ENCODE measurements around the gene TCFL5.

The TCFL5 gene

DNA sequence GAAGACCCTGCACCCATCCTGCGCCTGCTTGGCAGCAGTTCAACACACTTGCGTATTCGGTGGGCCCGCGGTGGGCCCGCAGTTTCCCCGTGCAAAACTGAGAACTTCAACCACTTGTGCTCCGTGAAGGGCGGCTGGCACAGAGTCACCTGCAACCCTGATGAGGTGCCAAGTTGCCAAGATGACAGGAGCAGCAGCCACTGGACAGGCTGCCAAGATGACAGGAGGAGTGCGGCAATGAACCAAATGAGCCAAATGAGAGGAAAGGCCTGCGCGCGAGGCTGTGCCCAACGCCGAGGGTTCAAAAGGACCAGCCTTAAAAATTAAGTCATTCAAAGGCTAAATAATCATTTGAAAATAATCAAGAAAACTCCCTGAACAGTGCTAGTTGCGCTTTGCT lies 44.6 kb upstream of the TCFL5 start:
- H3K79me2 ChIP-seq (ENCODE audit: low read length): peaks cover 44% of the 10 kb centered on the region
- H3K27ac ChIP-seq (ENCODE audit: low read length): no peak overlapping the region
- no peak overlapping the region for H3K4me3 ChIP-seq (ENCODE audit: low read length)
- peaks cover 31% of the 10 kb centered on the region for H3K4me1 ChIP-seq (ENCODE audit: low read length)
- no peaks in the 10 kb centered on the region for H3K27me3 ChIP-seq (ENCODE audit: low read depth, low read length)
- H2AFZ ChIP-seq (ENCODE audit: low read depth, low read length): no peak overlapping the region
- H3K9me3 ChIP-seq (ENCODE audit: insufficient read depth, low read length): no peaks in the 10 kb centered on the region
- no peak overlapping the region for H3K9ac ChIP-seq (ENCODE audit: low read length)
- peaks cover 75% of the 10 kb centered on the region for H3K36me3 ChIP-seq (replicated peaks; ENCODE audit: low read depth, low read length)
- peaks cover 34% of the 10 kb centered on the region for H4K20me1 ChIP-seq (ENCODE audit: insufficient read depth, low read length)
- no peak for TF ChIP-seq EZH2phosphoT487 (IDR thresholded peaks at IDR 0.05; ENCODE audit: low read depth)
- TF ChIP-seq, protein P1, sequence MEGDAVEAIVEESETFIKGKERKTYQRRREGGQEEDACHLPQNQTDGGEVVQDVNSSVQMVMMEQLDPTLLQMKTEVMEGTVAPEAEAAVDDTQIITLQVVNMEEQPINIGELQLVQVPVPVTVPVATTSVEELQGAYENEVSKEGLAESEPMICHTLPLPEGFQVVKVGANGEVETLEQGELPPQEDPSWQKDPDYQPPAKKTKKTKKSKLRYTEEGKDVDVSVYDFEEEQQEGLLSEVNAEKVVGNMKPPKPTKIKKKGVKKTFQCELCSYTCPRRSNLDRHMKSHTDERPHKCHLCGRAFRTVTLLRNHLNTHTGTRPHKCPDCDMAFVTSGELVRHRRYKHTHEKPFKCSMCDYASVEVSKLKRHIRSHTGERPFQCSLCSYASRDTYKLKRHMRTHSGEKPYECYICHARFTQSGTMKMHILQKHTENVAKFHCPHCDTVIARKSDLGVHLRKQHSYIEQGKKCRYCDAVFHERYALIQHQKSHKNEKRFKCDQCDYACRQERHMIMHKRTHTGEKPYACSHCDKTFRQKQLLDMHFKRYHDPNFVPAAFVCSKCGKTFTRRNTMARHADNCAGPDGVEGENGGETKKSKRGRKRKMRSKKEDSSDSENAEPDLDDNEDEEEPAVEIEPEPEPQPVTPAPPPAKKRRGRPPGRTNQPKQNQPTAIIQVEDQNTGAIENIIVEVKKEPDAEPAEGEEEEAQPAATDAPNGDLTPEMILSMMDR (IDR thresholded peaks at IDR 0.05; ENCODE audit: low read depth, low read length): no peak
- H3K4me2 ChIP-seq (ENCODE audit: low read length): no peak overlapping the region

DNA sequence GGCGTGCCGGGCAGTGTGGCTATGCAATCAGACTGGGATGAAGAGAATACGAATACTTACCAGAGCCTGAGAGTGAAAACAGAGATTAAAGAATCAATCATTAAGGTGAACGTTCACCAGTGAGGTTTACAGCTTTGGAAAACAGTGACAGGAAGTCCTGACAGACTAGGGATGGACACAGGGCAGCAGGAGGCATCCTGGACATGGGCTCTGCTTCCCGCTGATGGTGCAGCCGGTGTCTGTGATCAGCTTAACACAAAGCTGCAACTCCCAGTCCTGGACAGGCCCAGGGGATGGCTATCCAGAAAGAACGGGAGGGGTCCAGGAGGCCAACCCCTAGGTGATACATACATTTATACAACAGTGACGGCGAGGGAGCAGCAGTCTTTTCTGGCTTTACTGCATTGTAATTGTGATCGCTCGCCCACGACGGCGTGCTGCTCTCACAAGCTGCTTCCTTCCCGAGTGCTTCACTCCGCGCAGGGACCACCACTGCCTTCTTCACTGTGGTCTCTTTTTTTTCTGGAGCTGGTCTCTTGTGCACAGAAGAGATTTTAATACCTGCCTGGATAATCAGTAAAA lies 44.0 kb upstream of the TCFL5 start:
- H3K4me2 ChIP-seq (ENCODE audit: low read length): no peak overlapping the region
- TF ChIP-seq, protein P1 (IDR thresholded peaks at IDR 0.05; ENCODE audit: low read depth, low read length): no peak
- TF ChIP-seq EZH2phosphoT487 (IDR thresholded peaks at IDR 0.05; ENCODE audit: low read depth): no peak
- H3K36me3 ChIP-seq (replicated peaks; ENCODE audit: low read depth, low read length): peaks cover 72% of the 10 kb centered on the region
- H3K79me2 ChIP-seq (ENCODE audit: low read length): peaks cover 38% of the 10 kb centered on the region
- no peak overlapping the region for H3K4me3 ChIP-seq (ENCODE audit: low read length)
- H3K9me3 ChIP-seq (ENCODE audit: insufficient read depth, low read length): no peaks in the 10 kb centered on the region
- H4K20me1 ChIP-seq (ENCODE audit: insufficient read depth, low read length): peaks cover 34% of the 10 kb centered on the region
- H3K27ac ChIP-seq (ENCODE audit: low read length): no peak overlapping the region
- no peaks in the 10 kb centered on the region for H3K27me3 ChIP-seq (ENCODE audit: low read depth, low read length)
- H2AFZ ChIP-seq (ENCODE audit: low read depth, low read length): no peak overlapping the region
- H3K4me1 ChIP-seq (ENCODE audit: low read length): peaks cover 37% of the 10 kb centered on the region
- H3K9ac ChIP-seq (ENCODE audit: low read length): no peak overlapping the region

DNA sequence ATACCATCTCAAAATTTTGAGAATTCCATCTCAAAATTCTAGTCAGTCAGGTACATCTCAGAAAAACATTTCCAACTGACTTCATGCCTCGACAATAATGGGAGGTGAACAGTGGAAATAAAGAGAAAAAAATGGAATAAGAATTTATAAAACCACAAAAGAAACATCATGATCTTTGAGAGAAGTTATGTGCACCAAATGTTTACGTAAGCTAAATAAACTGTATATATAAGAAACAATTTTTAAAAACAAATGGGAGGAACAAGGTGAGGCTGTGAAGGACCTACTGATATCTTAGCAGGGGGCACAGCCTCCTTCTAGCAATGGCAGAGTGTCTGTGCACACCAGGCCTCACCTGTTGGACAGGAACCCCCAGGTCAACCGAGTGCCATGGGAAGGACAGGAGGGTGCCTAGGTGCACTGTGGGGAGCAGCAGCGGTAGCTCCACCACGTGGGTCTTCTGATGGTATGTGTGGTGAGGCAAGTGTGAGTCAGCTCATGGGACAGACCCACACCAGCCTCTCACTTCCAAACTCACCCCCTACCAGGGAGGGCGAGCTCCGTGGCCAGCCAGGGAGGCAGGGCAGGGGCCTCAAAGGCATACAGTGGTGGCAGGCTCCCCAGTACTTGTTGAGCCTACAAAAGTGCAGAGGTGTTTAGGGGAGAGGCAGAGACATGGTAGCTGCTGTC lies 41.4 kb upstream of the TCFL5 start:
- Histone ChIP-seq H3K9me3 (ENCODE audit: insufficient read depth, low read length) (no peaks in the 10 kb centered on the region), H3K36me3 (replicated peaks; ENCODE audit: low read depth, low read length) (peaks cover 57% of the 10 kb centered on the region), H3K79me2 (ENCODE audit: low read length) (peaks cover 26% of the 10 kb centered on the region), H3K9ac (ENCODE audit: low read length) (no peak overlapping the region), H3K4me3 (ENCODE audit: low read length) (no peak overlapping the region), H3K4me2 (ENCODE audit: low read length) (no peak overlapping the region), H3K4me1 (ENCODE audit: low read length) (peaks cover 39% of the 10 kb centered on the region), H3K27me3 (ENCODE audit: low read depth, low read length) (no peaks in the 10 kb centered on the region), H2AFZ (ENCODE audit: low read depth, low read length) (no peak overlapping the region), H3K27ac (ENCODE audit: low read length) (no peak overlapping the region), H4K20me1 (ENCODE audit: insufficient read depth, low read length) (peaks cover 13% of the 10 kb centered on the region)
- TF ChIP-seq, protein P1 (IDR thresholded peaks at IDR 0.05; ENCODE audit: low read depth, low read length): no peak
- no peak for TF ChIP-seq EZH2phosphoT487 (IDR thresholded peaks at IDR 0.05; ENCODE audit: low read depth)

DNA sequence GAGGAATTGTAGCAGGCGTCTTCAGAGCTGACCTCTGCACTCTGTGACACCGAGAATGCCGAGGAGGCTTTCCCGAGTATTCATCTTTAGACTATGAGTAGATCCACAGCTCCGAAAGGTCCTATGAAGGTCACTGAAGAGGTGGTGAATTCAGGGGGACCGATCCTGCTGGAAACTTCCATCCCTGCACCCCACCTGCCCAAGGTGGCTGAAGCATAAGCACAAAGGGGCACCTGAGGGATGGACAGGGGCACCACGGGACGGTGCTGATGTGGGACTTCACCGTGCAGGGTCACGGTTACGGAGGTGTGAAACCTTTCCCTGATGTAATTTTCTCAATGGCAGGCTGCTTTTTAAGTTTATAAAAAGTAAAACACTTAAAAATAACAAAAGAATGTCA lies 40.3 kb upstream of the TCFL5 start:
- H3K79me2 ChIP-seq (ENCODE audit: low read length): peaks cover 17% of the 10 kb centered on the region
- peaks cover 33% of the 10 kb centered on the region for H3K4me1 ChIP-seq (ENCODE audit: low read length)
- peaks cover 2% of the 10 kb centered on the region; the same call in 1 of the 2 replicates for H4K20me1 ChIP-seq (ENCODE audit: insufficient read depth, low read length)
- H3K27ac ChIP-seq (ENCODE audit: low read length): no peak overlapping the region
- H3K4me2 ChIP-seq (ENCODE audit: low read length): no peak overlapping the region
- no peak overlapping the region for H3K9ac ChIP-seq (ENCODE audit: low read length)
- no peaks in the 10 kb centered on the region for H3K9me3 ChIP-seq (ENCODE audit: insufficient read depth, low read length)
- H2AFZ ChIP-seq (ENCODE audit: low read depth, low read length): no peak overlapping the region
- TF ChIP-seq, protein P1 (IDR thresholded peaks at IDR 0.05; ENCODE audit: low read depth, low read length): no peak
- no peak for TF ChIP-seq EZH2phosphoT487 (IDR thresholded peaks at IDR 0.05; ENCODE audit: low read depth)
- peaks cover 49% of the 10 kb centered on the region for H3K36me3 ChIP-seq (replicated peaks; ENCODE audit: low read depth, low read length)
- H3K27me3 ChIP-seq (ENCODE audit: low read depth, low read length): no peaks in the 10 kb centered on the region
- no peak overlapping the region for H3K4me3 ChIP-seq (ENCODE audit: low read length)

Measured in OCI-LY3 (cell line).